ENCODE measurements around the gene CHAC1.

The CHAC1 gene

DNA sequence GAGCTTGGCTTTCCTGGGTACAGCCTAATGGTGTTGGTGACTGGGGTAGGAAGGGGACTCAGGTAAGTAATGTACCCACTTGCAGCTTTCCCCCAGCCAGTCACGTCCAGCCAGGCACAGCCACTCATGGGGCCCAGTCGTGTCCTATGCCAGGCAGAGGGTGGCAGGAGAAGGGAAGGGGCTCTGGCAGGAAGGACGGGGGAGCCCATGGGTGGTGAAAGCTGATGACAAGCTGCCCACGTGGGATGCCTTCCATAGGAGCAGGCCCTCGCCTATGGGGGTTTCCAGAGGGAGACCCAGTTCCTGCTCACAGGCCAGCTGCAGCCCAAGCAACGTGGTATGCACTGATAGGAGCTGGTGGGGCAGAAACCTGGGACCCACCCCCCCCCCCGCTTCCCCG is 10.7 kb downstream of the CHAC1 start:
- no peak for DNase-seq
- Histone ChIP-seq H3K36me3 (no peaks in the 10 kb centered on the region), H3K27me3 (ENCODE audit: insufficient read depth, low read depth, severe bottlenecking) (no peaks in the 10 kb centered on the region), H3K9me3 (ENCODE audit: severe bottlenecking) (no peaks in the 10 kb centered on the region), H3K27ac (no peak overlapping the region), H3K4me3 (ENCODE audit: low read depth, low read length) (no peak overlapping the region)
- no peak for TF ChIP-seq CTCF (IDR thresholded peaks at IDR 0.05; ENCODE audit: low read depth, low read length)

GRCh38 chr15:40964634-40965033 is 11.4 kb downstream of the CHAC1 start:
- no peak overlapping the region for H3K27ac ChIP-seq
- TF ChIP-seq CTCF (IDR thresholded peaks at IDR 0.05; ENCODE audit: low read depth, low read length): no peak
- H3K27me3 ChIP-seq (ENCODE audit: insufficient read depth, low read depth, severe bottlenecking): no peaks in the 10 kb centered on the region
- H3K9me3 ChIP-seq (ENCODE audit: severe bottlenecking): no peaks in the 10 kb centered on the region
- no peak overlapping the region for H3K4me3 ChIP-seq (ENCODE audit: low read depth, low read length)
- H3K36me3 ChIP-seq: no peaks in the 10 kb centered on the region
- DNase-seq: no peak

- DNase-seq: no peak
- TF ChIP-seq CTCF (IDR thresholded peaks at IDR 0.05; ENCODE audit: low read depth, low read length): no peak
- H3K9me3 ChIP-seq (ENCODE audit: severe bottlenecking): no peaks in the 10 kb centered on the region
- no peak overlapping the region for H3K4me3 ChIP-seq (ENCODE audit: low read depth, low read length)
- H3K27me3 ChIP-seq (ENCODE audit: insufficient read depth, low read depth, severe bottlenecking): no peaks in the 10 kb centered on the region
- H3K27ac ChIP-seq: no peak overlapping the region
- H3K36me3 ChIP-seq: no peaks in the 10 kb centered on the region
These were observed 15.2 kb downstream of the CHAC1 start for GRCh38 chr15:40968290-40969085.

GRCh38 chr15:40969363-40969762 is 16.1 kb downstream of the CHAC1 start:
- no peak for TF ChIP-seq CTCF (IDR thresholded peaks at IDR 0.05; ENCODE audit: low read depth, low read length)
- Histone ChIP-seq H3K9me3 (ENCODE audit: severe bottlenecking) (no peaks in the 10 kb centered on the region), H3K36me3 (no peaks in the 10 kb centered on the region), H3K27me3 (ENCODE audit: insufficient read depth, low read depth, severe bottlenecking) (no peaks in the 10 kb centered on the region), H3K27ac (no peak overlapping the region), H3K4me3 (ENCODE audit: low read depth, low read length) (no peak overlapping the region)
- no peak for DNase-seq

DNA sequence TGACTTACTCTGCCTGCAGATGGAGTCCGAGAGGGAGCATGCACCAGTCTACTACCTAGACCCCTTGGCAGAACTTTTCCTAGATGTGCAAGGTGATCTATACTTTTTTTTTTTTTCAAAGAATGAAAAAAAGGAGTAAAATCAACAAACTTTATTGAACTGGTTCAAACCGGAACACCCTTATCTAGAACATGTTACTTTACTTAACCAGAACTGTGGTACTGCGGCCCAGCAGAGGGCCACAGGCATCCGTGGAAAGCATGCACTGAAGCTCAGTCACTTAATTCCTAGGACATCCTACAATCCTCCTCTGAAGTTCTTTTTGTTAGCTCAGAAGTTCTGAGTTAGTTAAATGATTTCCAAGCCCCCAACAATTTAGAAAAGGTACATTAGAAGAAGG is 21.6 kb downstream of the CHAC1 start:
- Histone ChIP-seq H3K4me3 (ENCODE audit: low read depth, low read length) (no peak overlapping the region), H3K27me3 (ENCODE audit: insufficient read depth, low read depth, severe bottlenecking) (no peaks in the 10 kb centered on the region), H3K9me3 (ENCODE audit: severe bottlenecking) (no peaks in the 10 kb centered on the region), H3K27ac (no peak overlapping the region), H3K36me3 (peaks cover 23% of the 10 kb centered on the region)
- TF ChIP-seq CTCF (IDR thresholded peaks at IDR 0.05; ENCODE audit: low read depth, low read length): no peak
- DNase-seq: no peak

GRCh38 chr15:40976819-40977218 is 23.5 kb downstream of the CHAC1 start:
- no peaks in the 10 kb centered on the region for H3K9me3 ChIP-seq (ENCODE audit: severe bottlenecking)
- H3K27me3 ChIP-seq (ENCODE audit: insufficient read depth, low read depth, severe bottlenecking): no peaks in the 10 kb centered on the region
- H3K36me3 ChIP-seq: peaks cover 40% of the 10 kb centered on the region
- no peak overlapping the region for H3K27ac ChIP-seq
- no peak for TF ChIP-seq CTCF (IDR thresholded peaks at IDR 0.05; ENCODE audit: low read depth, low read length)
- no peak overlapping the region for H3K4me3 ChIP-seq (ENCODE audit: low read depth, low read length)
- DNase-seq: no peak

All from WERI-Rb-1 (cell line).